GM18951 (cell line): ENCODE measurements around the gene EFS.

Source experiments
- POLR2A ChIP-seq: IDR thresholded peaks from 4 replicates; pipeline ENCODE4 v1.6.1; 2011; ENCODE audit warnings: mild to moderate bottlenecking; ENCODE audit not compliant: insufficient read length, insufficient read depth; ENCODE audit errors: extremely low read depth
- in situ Hi-C: fragments of 300-500 bp; cut with MboI; formaldehyde crosslinking; loops from one replicate; pipeline ENCODE4 v1.12.0; 2022; ENCODE audit warnings: low sequenced_read_pairs, mixed read lengths, inconsistent platforms; ENCODE audit not compliant: unreplicated experiment

EFS gene

GRCh38 chr14:23354990-23355389, 10.0 kb downstream of the EFS start:
- TF ChIP-seq POLR2A = no peak
- in situ Hi-C loops = no loop called here

- no peak for TF ChIP-seq POLR2A
- in situ Hi-C loops = no loop called here
Measured at GRCh38 chr14:23353433-23353780, 11.6 kb downstream of the EFS start.

GRCh38 chr14:23352506-23353432, 12.2 kb downstream of the EFS start, which contains the start of gene SLC22A17:
TSS of gene SLC22A17 (minus strand) at chr14:23352887.
- no peak for TF ChIP-seq POLR2A
- in situ Hi-C loops = no loop called here

- in situ Hi-C loops = no loop called here
- no peak for TF ChIP-seq POLR2A
Measured at GRCh38 chr14:23351681-23352505, 13.1 kb downstream of the EFS start.

- in situ Hi-C loops = no loop called here
- no peak for TF ChIP-seq POLR2A
Measured at GRCh38 chr14:23349156-23349845, 15.7 kb downstream of the EFS start.

- TF ChIP-seq POLR2A = no peak
- in situ Hi-C loops = no loop called here
Measured at GRCh38 chr14:23348297-23348655, 16.7 kb downstream of the EFS start.

- in situ Hi-C loops = no loop called here
- no peak for TF ChIP-seq POLR2A
Measured at GRCh38 chr14:23347406-23348296, 17.3 kb downstream of the EFS start.

- TF ChIP-seq POLR2A = no peak
- in situ Hi-C loops = no loop called here
Measured at GRCh38 chr14:23346693-23347405, 18.1 kb downstream of the EFS start.

- in situ Hi-C loops = no loop called here
- no peak for TF ChIP-seq POLR2A
Measured at GRCh38 chr14:23345987-23346692, 18.8 kb downstream of the EFS start.

GRCh38 chr14:23344481-23344880, 20.5 kb downstream of the EFS start:
- in situ Hi-C loops = no loop called here
- no peak for TF ChIP-seq POLR2A
